ENCODE measurements around the gene BCAS1.

The BCAS1 gene

DNA sequence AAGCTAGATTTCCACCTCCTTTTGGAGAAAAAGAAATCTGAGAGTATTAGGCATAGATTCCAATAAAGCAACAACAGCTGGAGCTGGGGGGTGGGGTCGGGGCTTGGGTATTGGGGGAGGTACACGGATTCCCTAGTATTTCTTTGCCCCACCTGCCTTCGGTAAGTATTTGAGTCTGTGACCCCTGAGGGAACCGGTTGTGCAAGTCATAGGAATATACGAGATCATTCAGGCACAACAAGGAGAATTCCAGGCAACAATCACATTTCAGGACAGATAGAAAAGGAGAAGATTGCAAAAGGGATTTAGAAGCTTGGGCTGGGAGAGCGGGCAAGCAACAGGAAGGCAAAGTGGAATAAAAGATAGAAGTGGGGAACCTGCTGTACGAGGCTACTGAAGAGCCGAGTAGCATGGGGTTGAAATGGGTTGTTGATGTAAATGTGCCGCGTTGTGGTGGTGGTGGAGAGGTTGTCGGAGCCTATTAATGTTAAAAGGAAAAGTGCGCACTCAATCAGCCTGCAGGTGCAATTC is 148.9 kb downstream of the BCAS1 start:
- no peak for DNase-seq

DNA sequence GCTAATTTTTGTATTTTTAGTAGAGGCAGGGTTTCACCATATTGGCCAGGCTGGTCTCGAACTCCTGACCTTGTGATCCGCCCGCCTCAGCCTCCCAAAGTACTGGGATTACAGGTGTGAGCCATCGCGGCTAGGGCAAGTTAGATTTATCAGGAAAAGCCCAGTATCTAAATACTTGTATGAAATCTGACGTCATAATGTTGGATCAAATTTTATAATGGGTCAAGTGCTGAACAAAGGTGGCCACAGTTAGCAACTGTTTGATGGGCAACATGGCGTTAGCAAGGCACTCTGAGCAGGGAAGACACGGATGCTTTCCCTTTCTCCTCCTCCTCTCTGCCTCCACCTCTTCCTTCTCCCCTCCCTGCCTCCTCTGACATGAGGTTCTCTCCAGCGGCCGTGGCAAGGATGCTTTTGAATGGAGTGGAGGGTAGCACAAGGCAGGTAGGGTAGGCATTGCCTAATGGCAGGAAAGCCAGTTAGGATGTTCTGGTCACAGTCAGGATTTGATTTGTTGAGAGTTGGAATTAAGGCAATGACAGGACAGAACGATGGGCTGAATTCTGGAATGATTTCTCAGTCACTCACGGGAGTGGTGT is 149.6 kb downstream of the BCAS1 start:
- no peak for DNase-seq

DNA sequence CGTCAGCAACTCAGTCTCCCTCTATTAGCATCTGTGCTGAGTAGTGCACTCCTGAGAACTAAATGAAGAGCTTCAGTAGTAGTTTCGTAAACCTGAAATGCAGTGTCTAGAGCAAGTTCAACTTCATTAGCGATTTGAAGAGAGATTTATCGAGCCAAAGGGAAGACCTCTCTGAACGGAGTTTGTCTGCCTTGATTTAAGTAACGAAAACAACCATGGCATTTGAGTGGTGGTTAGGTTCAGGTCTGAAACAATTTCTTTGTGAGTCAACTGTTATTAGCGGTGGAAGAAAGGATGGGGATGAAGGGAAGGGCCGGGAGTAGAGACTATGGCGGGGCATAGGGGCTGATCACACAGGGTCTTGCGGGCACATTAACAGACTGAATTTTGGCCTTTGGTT is 150.5 kb downstream of the BCAS1 start:
- DNase-seq, result no peak

DNA sequence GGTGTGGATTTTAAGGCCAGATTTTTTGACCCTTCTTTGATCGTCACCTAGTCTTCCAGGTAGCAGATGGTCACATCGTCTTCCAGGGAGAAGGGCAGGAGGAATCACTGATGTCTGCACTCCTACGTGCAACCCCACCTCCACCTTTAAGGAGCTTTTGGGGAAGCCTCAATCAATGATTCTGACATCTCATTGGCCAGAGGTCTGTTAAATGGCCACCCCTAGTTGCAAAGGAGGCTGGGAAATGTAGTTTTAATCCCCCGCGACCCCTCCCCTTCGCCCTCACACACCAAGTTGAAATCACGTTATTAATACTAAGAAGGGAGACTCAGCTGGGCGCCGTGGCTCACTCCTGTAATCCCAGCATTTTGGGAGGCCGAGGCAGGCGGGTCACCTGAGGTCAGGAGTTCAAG is 151.4 kb downstream of the BCAS1 start:
- DNase-seq, result no peak

DNA sequence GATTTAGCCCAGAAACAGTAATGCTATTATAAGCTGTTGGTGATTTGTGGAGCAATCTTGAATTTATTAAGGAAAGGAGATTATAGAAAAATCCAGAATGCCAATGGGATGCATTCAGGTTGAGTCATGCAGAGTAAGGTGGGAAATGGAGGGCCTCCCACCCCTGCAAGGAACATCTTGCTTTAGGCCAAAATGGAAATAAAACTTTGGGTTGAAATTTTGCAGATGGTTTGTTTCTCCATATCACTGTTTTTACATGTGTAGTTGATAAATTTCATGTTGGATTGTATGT is 152.4 kb downstream of the BCAS1 start:
- no peak for DNase-seq

DNA sequence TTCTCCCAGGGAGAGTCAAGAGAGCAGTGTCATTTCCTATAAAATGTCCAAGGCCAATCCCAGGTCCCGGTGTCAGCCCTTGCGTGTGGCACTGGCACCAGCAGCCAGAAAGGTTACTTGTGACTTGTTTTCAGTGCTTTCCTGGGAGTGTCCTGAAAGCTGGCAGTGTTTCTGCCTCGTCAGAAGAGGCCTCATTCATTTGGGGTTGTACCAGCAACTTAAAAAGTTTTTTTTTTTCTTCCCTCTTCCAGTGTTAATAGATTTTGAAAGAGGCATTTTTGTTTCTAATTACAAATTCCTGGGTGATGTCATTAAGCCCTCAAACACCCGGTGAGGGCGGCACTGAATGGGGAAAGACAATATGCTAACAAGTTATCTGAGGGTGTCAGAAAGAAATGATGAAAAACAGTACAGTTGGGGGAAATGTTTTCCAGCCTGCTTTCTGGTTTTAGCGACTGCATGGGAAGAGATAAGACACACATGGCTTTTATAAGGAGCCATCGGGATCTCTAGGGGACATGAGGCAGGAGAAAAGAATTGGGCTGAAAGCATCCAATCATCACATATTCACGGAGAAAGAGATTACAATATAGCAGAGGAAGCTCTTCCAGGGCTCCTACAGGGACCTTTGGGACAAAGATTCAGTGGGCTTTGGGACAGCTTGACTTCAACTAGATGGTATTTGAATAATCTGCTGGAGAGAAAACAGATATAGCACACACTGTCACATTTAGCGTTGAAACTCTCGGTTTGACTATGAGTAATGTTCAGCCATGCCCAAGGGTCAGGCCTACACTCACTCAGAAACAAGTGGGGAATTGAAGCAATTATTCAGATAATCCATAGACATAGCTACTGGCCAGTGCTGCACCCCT is 153.0 kb downstream of the BCAS1 start:
- DNase-seq, result peak; percentile 32

DNA sequence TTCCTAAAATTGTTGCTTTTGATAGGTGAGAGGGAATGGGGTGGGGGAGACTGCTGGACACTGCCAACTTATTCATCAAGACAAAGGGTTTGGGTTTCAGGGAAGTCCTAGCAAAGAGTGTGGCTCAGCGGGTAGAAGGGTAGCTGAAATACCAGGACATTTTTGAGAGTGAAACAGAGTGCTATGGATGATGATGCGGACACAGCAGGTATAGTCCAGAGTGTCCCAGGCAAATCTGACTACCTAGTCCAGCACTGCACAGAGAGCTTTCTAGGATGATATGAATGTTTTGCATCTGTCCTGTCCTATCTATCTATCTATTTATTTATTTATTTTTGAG is 154.3 kb downstream of the BCAS1 start:
- no peak for DNase-seq

DNA sequence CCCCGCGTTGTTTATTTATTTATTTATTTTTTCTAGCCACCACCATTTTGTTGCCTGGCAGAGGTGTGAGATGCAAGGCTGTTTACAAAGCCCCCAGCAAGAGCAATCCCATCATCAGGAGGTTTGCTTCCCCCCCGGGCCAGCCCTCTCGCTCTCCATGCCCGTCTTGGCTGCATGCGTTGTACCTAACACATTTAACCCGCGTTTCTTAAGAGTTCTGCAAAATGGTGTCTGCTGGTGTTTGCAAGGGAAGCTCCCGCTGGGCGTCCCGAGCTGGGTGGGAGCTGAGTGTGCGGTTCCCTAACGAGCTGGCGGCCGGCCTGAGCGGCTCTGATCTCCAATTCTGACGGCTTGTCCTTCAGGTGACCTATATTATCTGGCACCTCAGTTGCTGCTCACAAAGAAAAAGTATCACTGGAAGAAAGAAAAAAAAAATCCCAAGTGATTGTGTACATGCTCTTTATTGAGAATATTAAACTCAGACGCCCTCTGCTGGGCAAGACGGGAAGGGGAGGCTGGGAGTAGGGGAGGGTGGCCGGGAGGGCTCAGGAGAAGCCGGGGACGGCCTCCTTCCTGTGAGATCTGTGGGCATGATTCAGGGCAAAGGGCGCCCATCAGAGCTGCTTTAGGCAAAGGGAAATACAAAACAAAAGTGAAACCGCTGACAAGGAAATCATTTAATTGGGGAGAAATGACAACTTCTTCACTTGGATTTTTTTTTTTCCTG is 154.8 kb downstream of the BCAS1 start:
- DNase-seq, result peak; percentile 94

DNA sequence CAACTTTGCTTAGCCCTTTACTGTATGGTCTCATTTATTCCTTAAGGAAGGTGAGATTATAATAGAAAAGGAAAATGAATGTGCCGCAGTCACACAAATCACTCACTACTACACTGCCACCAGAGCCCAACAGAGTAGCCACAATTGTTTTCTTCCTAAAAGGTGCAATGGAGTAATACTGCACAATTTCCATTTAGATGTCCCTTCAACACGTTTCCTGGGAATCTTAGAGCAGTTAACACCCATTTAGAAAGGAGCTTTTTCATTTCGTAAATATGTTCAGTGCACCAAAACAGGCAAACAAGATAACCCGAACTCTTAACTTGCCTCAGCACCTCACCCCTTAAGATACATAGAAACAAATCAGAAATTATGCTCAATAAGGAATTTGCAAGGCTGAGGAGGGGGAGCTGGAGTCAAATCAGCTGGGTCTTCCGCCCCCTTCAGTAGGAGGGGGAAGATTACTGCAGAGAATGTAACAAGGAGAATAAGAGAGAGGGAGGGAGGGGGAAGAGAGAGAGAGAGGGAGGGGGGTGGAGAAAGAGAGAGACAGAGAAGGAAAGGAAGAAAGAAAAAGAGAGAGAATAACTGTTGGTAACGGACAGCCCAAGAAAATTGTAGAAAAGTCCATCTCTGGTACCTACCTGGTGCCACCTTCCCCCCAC is 155.5 kb downstream of the BCAS1 start:
- no peak for DNase-seq

DNA sequence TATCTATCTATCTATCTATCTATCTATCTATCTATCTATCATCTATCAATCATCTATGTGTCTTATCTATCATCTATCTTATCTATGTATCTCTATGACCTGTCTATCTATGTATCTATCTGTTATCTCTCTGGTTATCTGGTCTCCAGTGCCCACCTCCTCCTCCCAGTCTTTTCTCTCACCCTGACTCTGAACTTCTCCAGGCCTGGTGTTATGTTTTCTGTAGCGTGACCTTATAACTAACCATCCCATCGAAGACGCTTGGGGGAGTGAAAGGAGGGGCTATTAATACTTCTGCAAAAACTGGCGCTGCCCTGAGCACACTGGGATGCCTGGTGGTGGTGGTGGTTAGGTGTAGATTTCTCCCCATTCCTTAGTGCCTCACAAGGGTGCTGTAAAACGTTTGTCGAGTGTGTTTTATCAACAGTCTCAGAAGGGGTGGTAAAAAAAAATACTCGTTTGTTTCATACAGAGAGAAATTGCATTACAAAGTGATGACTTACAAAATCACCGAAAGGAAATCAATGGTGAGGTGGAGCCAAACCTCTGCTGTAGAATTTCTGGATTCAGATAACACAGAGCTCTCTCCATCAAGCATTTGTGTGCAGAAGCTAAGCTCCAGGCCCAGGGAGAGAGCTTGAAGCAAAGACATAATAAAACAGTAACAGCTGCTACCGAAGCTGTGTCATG is 156.2 kb downstream of the BCAS1 start:
- DNase-seq, result no peak

DNA sequence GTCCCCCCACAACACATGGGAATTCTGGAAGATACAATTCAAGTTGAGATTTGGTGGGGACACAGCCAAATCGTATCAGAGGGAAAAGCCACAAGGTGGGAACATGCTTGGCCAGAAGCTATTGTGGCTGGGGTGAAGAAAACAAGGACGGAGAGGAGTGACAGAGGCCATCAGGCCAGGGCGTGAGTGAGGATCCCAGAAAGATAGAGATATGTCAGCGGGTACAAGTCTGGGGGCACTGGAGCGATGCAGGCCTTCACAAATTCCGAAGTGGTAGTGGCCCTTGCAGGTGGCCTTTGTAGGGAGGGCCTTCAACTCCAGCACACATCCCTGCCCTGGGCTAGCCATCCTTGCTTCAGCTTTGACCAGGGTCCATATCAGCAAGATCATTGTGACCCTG is 159.1 kb downstream of the BCAS1 start:
- DNase-seq, result no peak

DNA sequence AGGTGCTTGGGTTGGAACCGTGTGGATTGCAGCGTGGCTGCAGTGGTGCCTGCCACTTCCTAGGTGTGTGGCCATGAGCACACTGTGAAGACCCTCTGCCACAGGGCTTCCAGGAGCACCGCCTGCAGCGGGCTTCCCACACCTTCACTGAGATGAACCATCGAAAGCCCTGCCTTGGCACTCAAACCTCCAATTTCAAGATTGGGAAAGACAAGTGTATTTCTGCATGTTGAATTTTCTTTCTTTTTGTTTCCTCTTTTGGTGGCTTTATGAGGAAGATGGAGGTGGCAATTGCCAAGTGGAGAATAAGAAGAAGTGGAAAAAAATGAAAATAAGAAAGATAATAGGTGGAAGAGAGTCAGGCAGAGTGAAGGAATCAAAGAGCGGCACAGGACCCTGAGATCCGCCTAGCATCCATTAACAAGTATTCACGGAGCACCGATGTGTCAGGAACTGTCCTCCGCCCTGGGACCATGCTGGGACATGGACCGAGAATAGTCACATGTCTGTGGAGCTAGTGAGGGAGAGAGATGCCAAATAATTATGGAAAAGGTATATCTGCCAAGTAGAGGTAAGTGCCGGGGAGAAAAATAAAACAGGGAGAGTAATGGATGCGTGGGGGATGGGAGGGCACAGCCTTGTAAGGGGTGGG is 159.9 kb downstream of the BCAS1 start:
- DNase-seq, result no peak

DNA sequence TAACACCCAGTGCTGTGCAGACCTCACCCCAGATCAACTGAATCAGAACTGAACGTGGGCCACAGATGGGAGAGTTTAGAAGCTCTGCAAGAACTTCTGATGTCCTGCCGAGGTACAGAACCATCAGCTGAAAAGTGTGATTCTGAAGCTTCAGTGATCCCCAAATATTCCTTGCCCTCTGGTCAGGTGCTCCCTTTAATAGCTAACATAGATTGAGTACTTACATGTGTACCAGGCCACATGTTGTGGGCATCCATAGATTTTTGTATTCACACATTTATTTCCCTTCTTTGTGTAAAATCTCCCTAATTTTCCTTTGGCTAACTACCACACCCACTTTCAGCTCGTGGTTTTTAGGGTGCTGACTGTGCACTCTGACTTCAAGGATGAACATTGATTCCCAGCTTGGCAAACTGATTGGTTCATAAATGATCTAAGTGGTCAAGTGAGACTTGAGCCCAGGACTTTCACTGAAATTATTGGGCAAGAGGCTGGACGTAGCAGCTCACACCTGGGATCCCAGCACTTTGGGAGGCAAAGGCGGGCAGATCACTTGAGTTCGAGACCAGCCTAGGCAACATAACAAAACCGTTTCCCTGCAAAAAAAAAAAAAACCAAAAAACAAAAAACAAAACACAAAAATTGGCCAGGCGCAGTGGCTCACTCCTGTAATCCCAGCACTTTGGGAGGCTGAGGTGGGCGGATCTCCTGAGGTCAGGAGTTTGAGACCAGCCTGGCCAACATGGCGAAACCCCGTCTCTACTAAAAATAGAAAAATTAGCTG is 162.2 kb downstream of the BCAS1 start:
- no peak for DNase-seq

DNA sequence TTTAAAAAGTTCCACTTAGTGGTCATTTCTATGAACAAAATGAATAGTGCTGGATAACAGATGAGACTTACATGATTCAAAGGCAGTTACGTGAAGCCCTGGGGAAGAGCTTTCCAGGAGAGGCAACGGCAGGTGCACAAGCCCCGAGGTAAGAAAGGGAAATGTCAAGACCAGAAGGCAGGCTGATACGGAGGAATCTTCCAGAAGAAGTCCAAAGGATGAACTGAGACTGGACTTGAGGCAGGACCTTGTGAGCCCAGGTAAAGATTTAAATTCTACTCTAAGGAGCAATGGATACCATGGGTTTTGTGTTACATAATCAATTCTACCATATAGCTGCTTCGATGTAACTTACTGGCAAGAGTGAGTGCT is 164.6 kb downstream of the BCAS1 start:
- DNase-seq, result no peak

DNA sequence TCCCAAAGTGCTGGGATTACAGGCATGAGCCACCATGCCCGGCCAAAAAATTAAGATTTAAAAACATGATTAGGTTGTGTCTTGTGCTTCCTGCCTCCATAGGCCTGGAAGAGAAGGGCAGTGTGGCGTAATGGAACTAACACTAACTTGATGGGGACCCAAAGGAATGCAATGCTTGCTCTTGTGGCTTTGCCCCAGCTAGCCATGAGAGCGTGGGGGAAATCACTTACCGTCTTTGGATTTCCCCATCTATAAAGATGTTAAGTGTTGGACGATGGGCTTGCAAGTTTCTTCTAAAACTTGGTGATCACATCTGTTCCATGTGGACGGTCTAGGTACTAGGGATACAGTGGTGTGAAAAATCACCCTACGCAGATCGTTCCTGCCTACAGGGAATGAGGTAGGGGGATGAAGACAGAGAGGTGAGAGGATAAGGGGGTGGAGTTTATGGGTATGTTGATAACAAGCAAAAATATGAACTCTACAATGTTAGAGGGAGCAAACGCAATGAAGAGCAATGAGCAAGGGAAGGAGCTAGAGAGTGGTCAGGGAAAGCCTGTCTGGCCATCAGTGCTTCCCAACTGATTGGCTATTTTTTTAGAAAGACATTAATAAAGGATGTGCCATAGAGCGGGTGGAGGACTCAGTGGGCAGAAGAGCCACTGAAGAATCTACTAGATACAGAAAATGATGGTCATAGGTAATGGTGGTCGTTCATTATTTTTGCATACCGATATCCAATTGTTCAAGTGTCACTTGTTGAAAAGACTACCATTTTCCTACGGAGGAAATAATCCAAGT is 165.2 kb downstream of the BCAS1 start:
- no peak for DNase-seq

DNA sequence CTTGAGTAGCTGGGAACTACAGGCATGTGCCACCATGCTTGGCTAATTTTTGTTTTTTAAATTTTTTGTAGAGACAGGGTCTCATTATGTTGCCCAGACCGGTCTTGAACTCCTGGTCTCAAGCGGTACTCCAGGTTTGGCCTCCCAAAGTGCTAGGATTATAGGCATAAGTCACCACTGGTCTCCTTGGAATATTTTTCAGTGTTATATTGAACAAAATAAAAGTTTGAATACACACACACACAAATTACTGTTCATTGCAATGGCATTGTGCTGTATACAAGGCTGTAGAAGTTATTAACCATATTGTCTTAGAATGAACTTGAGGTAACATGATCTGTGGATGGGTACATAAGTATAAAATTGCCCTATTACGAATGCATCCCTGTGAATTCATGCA is 166.1 kb downstream of the BCAS1 start:
- DNase-seq, result no peak

DNA sequence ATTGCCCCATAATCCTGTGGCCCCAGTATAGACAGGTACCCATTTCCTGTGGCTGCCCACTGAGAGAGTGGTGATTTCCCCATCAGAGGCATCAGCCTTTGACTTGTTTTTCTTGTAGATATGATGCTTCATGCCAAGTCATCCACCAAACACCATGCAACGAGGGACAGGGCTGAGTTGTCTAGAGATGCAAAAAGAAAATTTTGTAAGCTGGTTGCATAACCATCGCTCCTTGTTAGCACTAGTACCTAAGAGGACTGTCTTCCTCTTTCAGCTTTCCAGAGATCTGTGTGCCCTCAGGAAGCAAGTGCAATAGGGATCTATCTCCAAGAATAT is 166.8 kb downstream of the BCAS1 start:
- DNase-seq, result no peak

DNA sequence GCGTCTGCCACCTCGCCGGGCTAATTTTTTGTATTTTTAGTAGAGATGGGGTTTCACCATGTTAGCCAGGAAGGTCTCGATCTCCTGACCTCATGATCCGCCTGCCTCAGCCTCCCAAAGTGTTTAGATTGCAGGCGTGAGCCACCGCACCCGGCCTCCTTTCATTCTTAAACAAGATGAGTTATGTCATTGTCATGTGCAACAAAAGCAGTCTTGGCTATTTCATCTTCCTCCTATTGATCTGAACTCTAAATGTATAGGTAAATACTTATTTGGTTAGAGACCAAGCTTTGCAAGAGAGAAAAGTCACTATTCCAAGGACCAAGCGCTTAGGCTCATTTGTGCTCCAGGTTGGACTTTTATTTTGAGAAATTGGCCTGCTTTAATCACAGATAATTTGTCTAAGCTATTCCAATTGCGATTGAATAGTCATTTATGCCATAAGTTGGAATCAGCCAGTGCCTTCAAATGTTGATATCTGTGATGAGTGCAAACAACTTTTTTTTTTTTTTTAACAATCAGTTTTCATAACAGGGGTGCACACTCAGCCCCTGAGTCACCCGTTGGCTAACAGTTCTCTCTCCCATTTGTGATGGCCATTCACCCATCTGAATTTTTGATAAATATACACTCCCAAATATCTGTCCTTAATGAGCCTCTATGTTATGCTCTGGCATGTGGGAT is 167.3 kb downstream of the BCAS1 start:
- DNase-seq, result no peak

DNA sequence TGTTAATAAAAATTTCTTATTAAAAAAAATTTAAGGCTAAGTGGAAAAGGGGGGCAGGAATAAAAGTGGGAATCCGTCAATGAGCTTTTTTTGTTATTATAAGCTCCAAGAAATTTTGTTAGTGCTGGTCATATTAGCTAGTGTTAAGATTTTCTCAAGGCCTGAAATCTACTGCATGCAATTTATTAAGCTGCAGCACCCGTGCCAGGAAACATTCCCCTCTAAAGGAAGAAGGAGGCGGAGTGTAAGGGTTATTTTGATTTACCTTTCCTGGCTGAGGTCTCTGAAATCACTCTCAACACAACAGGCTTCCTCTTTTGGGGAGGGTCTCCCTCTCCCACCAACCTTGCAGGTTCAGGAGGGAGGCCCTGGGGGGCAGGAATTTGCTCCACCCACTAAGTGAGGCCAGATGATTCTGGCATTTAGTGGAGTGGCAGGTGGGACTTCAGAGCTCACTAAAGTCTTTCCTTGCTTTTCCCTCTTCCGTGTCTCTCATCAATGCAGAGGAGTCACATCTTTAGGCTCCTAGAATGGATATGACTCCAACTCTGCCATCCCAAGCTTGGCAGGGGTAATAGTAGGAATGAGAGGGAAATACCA is 168.8 kb downstream of the BCAS1 start:
- no peak for DNase-seq

DNA sequence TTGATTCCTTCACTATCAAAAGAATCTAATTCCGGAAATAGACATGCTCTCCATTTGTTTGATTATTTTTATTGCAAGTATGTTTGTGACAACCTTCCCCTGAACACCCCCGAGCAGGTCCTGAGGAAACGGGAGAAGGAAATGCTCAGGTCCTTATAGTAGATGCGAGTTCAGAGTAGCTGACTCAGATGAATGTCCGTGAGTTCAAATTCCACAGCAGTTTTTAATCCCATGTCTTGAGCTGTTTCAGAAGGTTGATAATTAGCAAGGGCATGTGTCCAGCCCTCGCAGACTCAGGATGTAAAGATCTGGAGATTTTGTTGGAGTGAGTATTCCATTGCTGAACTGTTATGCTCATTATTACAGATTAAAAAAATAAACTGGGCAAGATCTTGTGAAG is 169.3 kb downstream of the BCAS1 start:
- no peak for DNase-seq
